Stimulated activated CD8-positive, alpha-beta memory T cell treated with anti-CD3 and anti-CD28 coated beads, Interleukin-2, amount 100 ng/mL, for 48 hours (primary cell): Measurements from ENCODE around the gene TGM2.

ENCODE experiments used
- DNase-seq, 2 donors: peaks; one replicate each; pipeline ENCODE4 v3.0.0-alpha.2; 2020; ENCODE audit warnings: low read depth in 2 of 2

Gene TGM2

GRCh38 chr20:38177201-38177600 is 12.1 kb upstream of the TGM2 start:
- DNase-seq = no peak

GRCh38 chr20:38175304-38176180 is 10.5 kb upstream of the TGM2 start:
- no peak for DNase-seq

- no peak for DNase-seq
Observed at GRCh38 chr20:38173237-38174156, 8.4 kb upstream of the TGM2 start.

- no peak for DNase-seq
Observed at GRCh38 chr20:38172408-38172807, 7.3 kb upstream of the TGM2 start.

GRCh38 chr20:38171675-38172043 is 6.6 kb upstream of the TGM2 start:
- no peak for DNase-seq

GRCh38 chr20:38170826-38171674 is 6.0 kb upstream of the TGM2 start:
- no peak for DNase-seq

- no peak for DNase-seq
Observed at GRCh38 chr20:38170219-38170825, 5.3 kb upstream of the TGM2 start.

GRCh38 chr20:38169636-38170193 is 4.6 kb upstream of the TGM2 start:
- no peak for DNase-seq

- no peak for DNase-seq
Observed at GRCh38 chr20:38168791-38169589, 3.9 kb upstream of the TGM2 start.

GRCh38 chr20:38167851-38168760 is 3.0 kb upstream of the TGM2 start:
- no peak for DNase-seq

- no peak for DNase-seq
Observed at GRCh38 chr20:38167328-38167850, 2.3 kb upstream of the TGM2 start.

GRCh38 chr20:38166703-38167233 is 1.7 kb upstream of the TGM2 start:
- DNase-seq = no peak

- no peak for DNase-seq
Observed at GRCh38 chr20:38165966-38166702, 1.1 kb upstream of the TGM2 start.

- DNase-seq = no peak
Observed at GRCh38 chr20:38164624-38165088, 414 bp downstream of the TGM2 start.

GRCh38 chr20:38164069-38164468 is 1.0 kb downstream of the TGM2 start:
- DNase-seq = no peak

GRCh38 chr20:38162878-38163875 is 1.9 kb downstream of the TGM2 start:
- no peak for DNase-seq

- DNase-seq = no peak
Observed at GRCh38 chr20:38162149-38162548, 2.9 kb downstream of the TGM2 start.
